GM18519 (cell line): ENCODE data around the gene CDKN1C.

Experiments
- ATAC-seq: cut with Tn5 transposase; IDR thresholded peaks from one replicate; pipeline ENCODE4 v1.9.1; 2021; ENCODE audit warnings: mild to moderate bottlenecking, moderate library complexity; ENCODE audit not compliant: unreplicated experiment, low FRiP score

The CDKN1C gene

GRCh38 chr11:2849994-2850770 lies 35.4 kb downstream of the CDKN1C start:
- no peak for ATAC-seq

- ATAC-seq: no peak
Observed at GRCh38 chr11:2848497-2848896, 37.1 kb downstream of the CDKN1C start.

GRCh38 chr11:2847561-2847960 lies 38.0 kb downstream of the CDKN1C start:
- ATAC-seq: no peak

- no peak for ATAC-seq
Observed at GRCh38 chr11:2846470-2846869, 39.1 kb downstream of the CDKN1C start.

GRCh38 chr11:2846056-2846455 lies 39.5 kb downstream of the CDKN1C start:
- ATAC-seq: no peak

GRCh38 chr11:2844996-2845395 lies 40.6 kb downstream of the CDKN1C start:
- no peak for ATAC-seq

- ATAC-seq: no peak
Observed at GRCh38 chr11:2844116-2844842, 41.3 kb downstream of the CDKN1C start.

- no peak for ATAC-seq
Observed at GRCh38 chr11:2843551-2843950, 42.0 kb downstream of the CDKN1C start.

- no peak for ATAC-seq
Observed at GRCh38 chr11:2842876-2843275, 42.7 kb downstream of the CDKN1C start.

GRCh38 chr11:2841411-2842190 lies 44.0 kb downstream of the CDKN1C start:
- no peak for ATAC-seq

GRCh38 chr11:2839395-2839943 lies 46.1 kb downstream of the CDKN1C start:
- ATAC-seq: no peak

- ATAC-seq: no peak
Observed at GRCh38 chr11:2838676-2839294, 46.8 kb downstream of the CDKN1C start.

GRCh38 chr11:2838091-2838490 lies 47.5 kb downstream of the CDKN1C start:
- ATAC-seq: no peak

GRCh38 chr11:2837651-2838050 lies 47.9 kb downstream of the CDKN1C start:
- no peak for ATAC-seq

- no peak for ATAC-seq
Observed at GRCh38 chr11:2837096-2837601, 48.4 kb downstream of the CDKN1C start.

- ATAC-seq: no peak
Observed at GRCh38 chr11:2836315-2837095, 49.1 kb downstream of the CDKN1C start.

- no peak for ATAC-seq
Observed at GRCh38 chr11:2835751-2836150, 49.8 kb downstream of the CDKN1C start.

- no peak for ATAC-seq
Observed at GRCh38 chr11:2835296-2835695, 50.3 kb downstream of the CDKN1C start.

- no peak for ATAC-seq
Observed at GRCh38 chr11:2834503-2835273, 50.9 kb downstream of the CDKN1C start.
